Measurements from ENCODE around the gene FAM228B. TPM values are rescaled to one million over a fixed set of nuclear protein-coding genes. Genes with fewer than 3 reads are reported as not detected.

FAM228B gene
- polyA plus RNA-seq, 1 donor (not counting 4 experiments of a cell fraction or from before 2014, with no cell fraction given), result 2.0 TPM

- Histone ChIP-seq H4K20me1 (ENCODE audit: control insufficient read depth, extremely low read depth, insufficient read depth, low read length) (no peaks in the 10 kb centered on the region), H3K4me3 (ENCODE audit: control insufficient read depth in 2 of 3, extremely low read depth in 1 of 3, insufficient read depth in 2 of 3, low read depth in 1 of 3, low read length in 3 of 3) (no peak overlapping the region), H3K36me3 (ENCODE audit: control insufficient read depth in 2 of 2, extremely low read depth in 1 of 2, insufficient read depth in 2 of 2, low read length in 2 of 2) (no peaks in the 10 kb centered on the region), H3K9me1 (ENCODE audit: control insufficient read depth, extremely low read depth, insufficient read depth, low read length) (no peaks in the 10 kb centered on the region), H3K9ac (ENCODE audit: control insufficient read depth, extremely low read depth, insufficient read depth, low read length) (no peak overlapping the region), H3K4me1 (ENCODE audit: control insufficient read depth, extremely low read depth, insufficient read depth, low read length) (no peaks in the 10 kb centered on the region), H3K27ac (ENCODE audit: control insufficient read depth, insufficient read depth, low read length) (no peak overlapping the region), H3K79me2 (ENCODE audit: control insufficient read depth, insufficient read depth, low read length) (no peaks in the 10 kb centered on the region), H2AFZ (ENCODE audit: control insufficient read depth, low read length) (no peak overlapping the region), H3K4me2 (ENCODE audit: control insufficient read depth, extremely low read depth, insufficient read depth, low read depth, low read length) (no peak overlapping the region), H3K9me3 (ENCODE audit: control insufficient read depth, low read depth, low read length) (no peaks in the 10 kb centered on the region), H3K27me3 (ENCODE audit: control insufficient read depth, extremely low read depth, insufficient read depth, low read length) (no peaks in the 10 kb centered on the region)
- no peak for TF ChIP-seq CTCF (optimal IDR thresholded peaks at IDR 0.05 in 1 of 3, IDR thresholded peaks at IDR 0.05 in 1 of 3, conservative IDR thresholded peaks at IDR 0.05 in 1 of 3; ENCODE audit: extremely low read depth in 1 of 3, insufficient read depth in 2 of 3, low read length in 3 of 3)
- no peak for TF ChIP-seq EZH2 (IDR thresholded peaks at IDR 0.05; ENCODE audit: low read length)
- DNase-seq (ENCODE audit: low read depth, low spot score), result no peak
- FAIRE-seq, result no peak
- dilution Hi-C loops (cut with MboI; ENCODE audit: extremely low pct_ligation_motif_present, low sequenced_read_pairs), result no loop called here
Observed at GRCh38 chr2:24158131-24158530, 34.9 kb downstream of the FAM228B start.

- DNase-seq (ENCODE audit: low read depth, low spot score) (no peak), FAIRE-seq (no peak)
- H3K27me3 ChIP-seq (ENCODE audit: control insufficient read depth, extremely low read depth, insufficient read depth, low read length), result no peaks in the 10 kb centered on the region
- H3K79me2 ChIP-seq (ENCODE audit: control insufficient read depth, insufficient read depth, low read length), result no peaks in the 10 kb centered on the region
- H3K4me3 ChIP-seq (ENCODE audit: control insufficient read depth in 2 of 3, extremely low read depth in 1 of 3, insufficient read depth in 2 of 3, low read depth in 1 of 3, low read length in 3 of 3), result no peak overlapping the region
- no peaks in the 10 kb centered on the region for H3K36me3 ChIP-seq (ENCODE audit: control insufficient read depth in 2 of 2, extremely low read depth in 1 of 2, insufficient read depth in 2 of 2, low read length in 2 of 2)
- H3K9me1 ChIP-seq (ENCODE audit: control insufficient read depth, extremely low read depth, insufficient read depth, low read length), result no peaks in the 10 kb centered on the region
- H4K20me1 ChIP-seq (ENCODE audit: control insufficient read depth, extremely low read depth, insufficient read depth, low read length), result no peaks in the 10 kb centered on the region
- dilution Hi-C loops (cut with MboI; ENCODE audit: extremely low pct_ligation_motif_present, low sequenced_read_pairs), result no loop called here
- H3K27ac ChIP-seq (ENCODE audit: control insufficient read depth, insufficient read depth, low read length), result no peak overlapping the region
- no peak overlapping the region for H2AFZ ChIP-seq (ENCODE audit: control insufficient read depth, low read length)
- H3K4me1 ChIP-seq (ENCODE audit: control insufficient read depth, extremely low read depth, insufficient read depth, low read length), result no peaks in the 10 kb centered on the region
- H3K9me3 ChIP-seq (ENCODE audit: control insufficient read depth, low read depth, low read length), result no peaks in the 10 kb centered on the region
- no peak overlapping the region for H3K9ac ChIP-seq (ENCODE audit: control insufficient read depth, extremely low read depth, insufficient read depth, low read length)
- TF ChIP-seq EZH2 (IDR thresholded peaks at IDR 0.05; ENCODE audit: low read length) (no peak), CTCF (optimal IDR thresholded peaks at IDR 0.05 in 1 of 3, IDR thresholded peaks at IDR 0.05 in 1 of 3, conservative IDR thresholded peaks at IDR 0.05 in 1 of 3; ENCODE audit: extremely low read depth in 1 of 3, insufficient read depth in 2 of 3, low read length in 3 of 3) (no peak)
- H3K4me2 ChIP-seq (ENCODE audit: control insufficient read depth, extremely low read depth, insufficient read depth, low read depth, low read length), result no peak overlapping the region
Observed at GRCh38 chr2:24159708-24160107, 36.4 kb downstream of the FAM228B start.

Data from keratinocyte (primary cell).